Renal pelvis (tissue), 4 donors: Measurements from ENCODE around the gene MYO5A. TPM values are rescaled to one million over a fixed set of nuclear protein-coding genes. Genes with fewer than 3 reads are reported as not detected.
"Not testable (repeated sequence)": the region's sequence is repeated elsewhere in the genome, so short reads cannot be mapped to it uniquely, and the experiment has no call there.

ENCODE experiments used
- DNase-seq: peaks from one replicate; pipeline ENCODE4 v3.0.0-alpha.2; 2013
- polyA plus RNA-seq, 3 donors: library from polyadenylated mRNA; unstranded; fragments of 120-200 nt; gene quantifications; one replicate each; pipeline ENCODE4 v1.2.1, GENCODE V29; 2013; ENCODE audit not compliant: insufficient read length in 3 of 3

MYO5A gene
- polyA plus RNA-seq, 3 donors, result 7.3 to 9.5 (median 8.1) TPM

- no peak for DNase-seq
Observed at GRCh38 chr15:52423852-52424251, 104.8 kb downstream of the MYO5A start.

- DNase-seq, result no peak
Observed at GRCh38 chr15:52422001-52422400, 106.7 kb downstream of the MYO5A start.

GRCh38 chr15:52421029-52421428, 107.7 kb downstream of the MYO5A start:
- no peak for DNase-seq

- no peak for DNase-seq
Observed at GRCh38 chr15:52419494-52419893, 109.2 kb downstream of the MYO5A start.

- DNase-seq, result no peak
Observed at GRCh38 chr15:52417957-52418356, 110.7 kb downstream of the MYO5A start.

- no peak for DNase-seq
Observed at GRCh38 chr15:52417521-52417920, 111.2 kb downstream of the MYO5A start.

- not testable (repeated sequence) for DNase-seq
Observed at GRCh38 chr15:52416566-52416965, 112.1 kb downstream of the MYO5A start.

GRCh38 chr15:52415628-52416027, 113.1 kb downstream of the MYO5A start:
- DNase-seq, result no peak

- DNase-seq, result no peak
Observed at GRCh38 chr15:52414936-52415335, 113.7 kb downstream of the MYO5A start.

- no peak for DNase-seq
Observed at GRCh38 chr15:52408823-52409222, 119.9 kb downstream of the MYO5A start.

- no peak for DNase-seq
Observed at GRCh38 chr15:52407374-52407773, 121.3 kb downstream of the MYO5A start.

- DNase-seq, result no peak
Observed at GRCh38 chr15:52406601-52407000, 122.1 kb downstream of the MYO5A start.

- no peak for DNase-seq
Observed at GRCh38 chr15:52405856-52406255, 122.8 kb downstream of the MYO5A start.

GRCh38 chr15:52397118-52397517, 131.6 kb downstream of the MYO5A start:
- no peak for DNase-seq

- DNase-seq, result peak; percentile 42
Observed at GRCh38 chr15:52394118-52394517, 134.6 kb downstream of the MYO5A start.

GRCh38 chr15:52392008-52392687, 136.5 kb downstream of the MYO5A start:
- no peak for DNase-seq

GRCh38 chr15:52391069-52391468, 137.6 kb downstream of the MYO5A start:
- DNase-seq, result no peak

GRCh38 chr15:52385670-52386069, 143.0 kb downstream of the MYO5A start:
- DNase-seq, result no peak

- DNase-seq, result no peak
Observed at GRCh38 chr15:52383100-52383588, 145.5 kb downstream of the MYO5A start.

GRCh38 chr15:52382647-52383046, 146.0 kb downstream of the MYO5A start:
- DNase-seq, result no peak

GRCh38 chr15:52379395-52380106, 149.1 kb downstream of the MYO5A start:
- DNase-seq, result peak; percentile 38

GRCh38 chr15:52378746-52379394, 149.8 kb downstream of the MYO5A start:
- no peak for DNase-seq

GRCh38 chr15:52370010-52370409, 158.7 kb downstream of the MYO5A start:
- DNase-seq, result no peak
